DMS114 treated with DMSO at 0.1 percent for 48 hours (cell line): ENCODE data around the gene GPD1L.
"Not testable (repeated sequence)": the region's sequence is repeated elsewhere in the genome, so short reads cannot be mapped to it uniquely, and the experiment has no call there.

Experiments used
- DNase-seq: peaks from one replicate; lab custom pipeline; 2025; ENCODE audit not compliant: unreplicated experiment; lab: John Stamatoyannopoulos, UW

The GPD1L gene

DNA sequence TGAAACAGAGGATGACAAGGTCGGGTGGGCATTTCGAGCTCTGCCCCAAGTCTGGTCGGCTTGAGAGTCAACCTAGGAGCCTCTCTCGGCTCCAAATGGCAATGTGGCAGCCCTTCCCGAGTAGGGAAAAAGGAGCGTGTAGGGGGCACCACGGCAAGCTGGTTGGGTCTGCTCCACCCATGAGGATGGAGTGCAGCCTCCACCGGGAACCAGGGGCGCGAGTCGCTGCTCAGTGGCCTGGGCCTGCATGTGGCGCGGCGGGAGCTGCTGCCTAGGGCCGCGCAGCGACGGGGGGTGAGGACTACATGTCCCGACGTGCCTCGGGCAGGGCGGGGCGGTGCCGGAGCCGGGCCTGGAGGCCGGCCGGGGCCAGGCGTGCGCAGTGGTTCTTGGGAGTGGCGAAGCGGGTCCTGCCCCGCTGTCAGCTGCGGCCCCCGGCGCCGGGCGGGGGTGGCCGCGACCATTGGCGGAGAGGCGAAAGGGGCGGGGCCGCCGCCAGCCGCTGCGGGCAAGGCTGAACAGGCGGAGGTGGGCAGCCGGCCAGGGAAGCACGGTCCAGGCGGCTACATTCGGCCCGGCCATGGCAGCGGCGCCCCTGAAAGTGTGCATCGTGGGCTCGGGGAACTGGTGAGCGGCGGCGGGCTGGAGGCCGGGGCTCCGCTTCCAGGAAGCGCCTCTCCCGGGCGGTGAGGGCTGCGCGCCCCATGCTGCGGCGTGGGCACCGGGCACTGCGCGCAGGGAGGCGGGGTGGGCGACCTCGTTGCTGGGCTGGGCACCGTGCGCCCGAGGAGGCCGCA lies at the start of gene GPD1L:
Gene GPD1L, plus strand, starts transcription at position 489 of the 797 bp plus-strand sequence. Its CDS starts 92 bp downstream, at position 581.
- peak; percentile 73 for DNase-seq

DNA sequence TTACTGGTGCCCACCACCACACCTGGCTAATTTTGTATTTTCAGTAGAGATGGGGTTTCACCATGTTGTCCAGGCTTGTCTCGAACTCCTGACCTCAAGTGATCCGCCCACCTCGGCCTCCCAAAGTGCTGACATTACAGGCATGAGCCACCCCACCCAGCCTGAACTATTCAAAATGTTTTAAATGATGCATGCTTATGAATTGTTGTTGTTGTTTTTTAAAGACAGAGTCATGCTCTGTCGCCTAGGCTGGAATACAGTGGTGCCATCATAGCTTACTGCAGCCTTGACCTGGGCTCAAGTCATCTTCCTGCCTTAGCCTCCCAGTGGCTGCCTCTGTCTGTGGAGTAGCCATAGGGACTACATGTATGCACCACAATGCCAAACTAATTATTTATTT lies 48.0 kb upstream of the GPD1L start:
- not testable (repeated sequence) for DNase-seq

DNA sequence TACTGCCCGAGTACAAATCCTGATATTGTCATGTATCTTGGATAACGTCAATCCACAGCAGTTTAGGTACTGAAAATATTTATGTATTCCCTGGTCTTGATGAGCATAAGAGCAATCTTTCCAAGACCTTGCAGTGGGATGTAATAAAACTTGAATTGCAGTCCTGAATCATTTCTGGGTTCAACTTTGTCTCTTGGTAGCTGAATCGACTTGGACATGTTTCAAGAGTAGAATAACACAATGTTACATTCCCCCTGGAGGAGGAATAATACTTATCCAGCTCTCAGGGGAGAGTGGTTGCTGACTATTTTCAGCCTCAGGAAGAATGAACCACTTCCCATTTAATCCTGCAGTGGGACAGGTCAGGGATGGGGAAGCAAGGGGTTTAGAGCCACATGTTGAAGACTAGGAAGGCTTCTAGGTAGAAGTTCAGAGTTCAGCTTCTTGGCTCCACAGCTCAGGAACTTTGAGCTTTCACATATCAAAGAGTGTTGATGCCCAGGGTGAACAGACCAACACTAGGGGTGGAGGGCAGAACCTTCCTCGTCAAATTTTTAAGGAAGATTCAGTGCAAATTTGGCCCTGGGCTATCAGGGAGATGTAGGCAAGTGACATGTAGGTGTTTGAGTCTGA lies 43.4 kb upstream of the GPD1L start:
- no peak for DNase-seq

GRCh38 chr3:32066686-32067085 lies 39.7 kb upstream of the GPD1L start:
- DNase-seq: no peak

- DNase-seq: not testable (repeated sequence)
Measured at GRCh38 chr3:32074194-32074593, 32.2 kb upstream of the GPD1L start.

- DNase-seq: no peak
Measured at GRCh38 chr3:32076566-32076965, 29.9 kb upstream of the GPD1L start.

DNA sequence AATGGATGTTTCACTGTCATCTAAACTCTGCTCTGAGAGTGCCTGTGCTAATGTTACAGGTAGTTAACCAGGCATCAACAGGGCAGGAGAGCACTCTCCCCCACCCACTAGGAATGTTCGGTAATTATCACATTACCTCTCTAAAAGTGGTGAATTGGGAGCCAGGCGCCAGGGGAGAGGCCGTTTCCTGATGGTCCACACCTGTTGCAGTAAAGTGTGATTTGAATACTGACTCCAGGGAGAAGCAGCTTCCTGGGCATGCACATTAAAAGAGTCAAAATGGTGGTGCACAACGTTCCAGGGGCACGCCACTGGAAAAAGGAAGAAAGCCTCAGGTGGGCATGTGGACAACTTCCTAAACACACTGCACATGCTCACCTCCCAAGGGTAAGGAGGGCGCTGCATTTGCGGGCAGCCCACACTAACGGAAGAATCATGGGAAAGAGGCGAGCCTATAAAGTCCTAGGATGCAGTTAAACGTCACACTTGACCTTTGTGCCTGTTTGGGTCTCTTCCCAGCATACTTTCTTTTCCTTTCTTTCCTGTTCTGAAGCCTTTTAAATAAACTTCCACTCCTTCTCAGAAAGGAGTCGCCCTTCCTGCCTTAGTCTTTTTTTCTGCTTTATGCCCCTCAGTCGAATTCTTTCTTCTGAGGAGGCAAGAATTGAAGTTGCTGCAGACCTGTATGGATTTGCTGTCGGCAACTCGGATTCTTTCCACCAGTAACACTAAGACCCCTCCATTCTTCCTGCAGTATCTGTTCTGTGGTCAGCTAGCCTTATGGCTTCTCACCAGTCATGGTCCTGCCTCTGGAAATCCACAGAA lies 28.9 kb upstream of the GPD1L start:
- no peak for DNase-seq

GRCh38 chr3:32078085-32078634 lies 28.3 kb upstream of the GPD1L start:
- DNase-seq: no peak

DNA sequence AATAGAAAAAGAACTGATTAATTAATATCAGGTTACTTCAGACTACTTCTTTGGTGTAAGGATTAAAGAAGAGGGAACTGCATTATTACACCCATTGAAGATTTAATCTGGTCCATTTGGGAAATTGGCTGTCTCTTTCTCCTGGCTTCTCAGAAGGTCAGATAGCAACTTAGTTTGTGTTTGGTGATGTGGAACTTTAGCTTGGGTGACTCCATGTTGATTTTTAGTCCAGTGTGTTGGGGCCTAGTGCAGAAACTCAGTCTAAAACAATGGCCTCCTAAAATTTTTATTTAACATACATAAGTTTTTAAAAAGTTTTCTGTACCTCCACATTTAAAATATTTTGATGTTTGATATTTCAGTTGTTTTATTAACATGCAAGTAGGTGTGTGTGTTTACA lies 27.6 kb upstream of the GPD1L start:
- DNase-seq: no peak

DNA sequence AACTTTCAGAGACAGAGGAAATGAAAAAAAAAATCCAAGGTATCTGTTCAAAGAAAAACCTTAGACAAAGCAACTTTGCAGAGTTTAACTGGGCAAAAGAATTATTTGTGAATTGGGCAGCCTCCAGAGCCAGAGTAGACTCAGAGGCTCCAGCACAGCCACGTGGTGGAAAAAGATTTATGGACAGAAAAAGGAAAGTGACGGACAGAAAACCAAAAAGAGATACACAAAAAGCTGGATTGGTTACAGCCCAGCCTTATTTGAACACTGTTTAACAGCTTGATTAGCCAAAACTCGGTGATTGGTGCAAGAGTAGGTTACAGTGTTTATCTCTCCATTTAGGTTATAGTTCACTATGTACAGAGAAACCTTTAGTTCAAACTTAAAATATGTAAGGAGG lies 23.7 kb upstream of the GPD1L start:
- no peak for DNase-seq

DNA sequence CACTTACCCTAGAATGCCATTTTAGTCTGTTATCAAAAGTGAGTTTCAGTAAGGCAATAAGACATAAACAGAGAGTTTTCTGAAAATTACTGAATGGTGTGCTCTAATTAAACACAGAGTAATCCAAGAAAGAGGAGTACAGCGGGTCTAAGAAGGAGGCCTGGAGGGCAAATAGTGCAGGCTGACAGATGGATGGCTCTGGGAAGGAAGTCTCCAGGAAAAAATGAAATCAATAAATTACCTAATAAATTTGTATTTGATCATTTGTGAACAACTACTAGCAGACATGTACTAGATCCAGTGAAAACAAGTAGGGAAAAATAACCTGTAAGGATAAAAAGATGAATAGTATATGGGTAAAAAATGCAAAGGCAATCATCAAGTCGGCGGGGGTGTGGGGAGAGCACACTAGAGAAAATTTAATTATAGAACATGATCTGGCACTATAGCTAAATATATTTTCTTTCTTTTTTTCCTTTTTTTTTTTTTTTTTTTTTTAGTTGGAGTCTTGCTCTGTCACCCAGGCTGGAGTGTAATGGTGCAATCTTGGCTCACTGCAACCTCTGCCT lies 22.6 kb upstream of the GPD1L start:
- DNase-seq: no peak

DNA sequence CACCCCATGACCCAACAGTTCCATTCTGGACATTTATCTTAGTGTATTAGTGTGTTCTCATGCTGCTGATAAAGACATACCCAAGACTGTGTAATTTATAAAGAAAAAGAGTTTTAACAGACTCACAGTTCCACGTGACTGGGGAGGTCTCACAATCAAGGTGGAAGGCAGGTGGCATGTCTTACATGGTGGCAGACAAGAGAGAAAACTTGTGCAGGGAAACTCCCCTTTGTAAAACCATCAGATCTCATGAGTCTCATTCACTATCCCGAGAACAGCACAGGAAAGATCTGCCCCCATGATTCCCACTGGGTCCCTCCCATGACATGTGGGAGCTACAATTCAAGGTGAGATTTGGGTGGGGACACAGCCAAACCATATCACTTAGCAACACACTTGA lies 21.6 kb upstream of the GPD1L start:
- no peak for DNase-seq

- DNase-seq: no peak
Measured at GRCh38 chr3:32086464-32086863, 20.0 kb upstream of the GPD1L start.

- no peak for DNase-seq
Measured at GRCh38 chr3:32089476-32089875, 16.9 kb upstream of the GPD1L start.

DNA sequence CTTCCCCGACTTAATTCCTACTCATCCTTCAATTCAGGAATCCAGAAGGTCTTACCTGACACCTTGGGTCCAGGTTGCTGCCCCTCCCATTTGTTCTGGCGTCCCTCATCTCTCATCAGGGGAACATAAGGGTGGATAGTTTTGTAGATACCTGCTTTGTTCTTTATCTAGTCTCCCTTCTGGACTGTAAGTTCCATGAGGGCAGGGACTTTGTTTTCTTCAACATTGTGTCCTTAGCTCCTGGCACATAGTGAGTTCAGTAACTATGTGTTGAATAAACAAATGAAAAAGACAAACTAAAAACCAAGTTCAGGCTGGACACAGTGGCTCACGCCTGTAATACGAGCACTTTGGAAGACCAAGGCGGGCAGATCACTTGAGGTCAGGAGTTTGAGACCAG lies 13.2 kb upstream of the GPD1L start:
- no peak for DNase-seq

GRCh38 chr3:32095431-32095830 lies 11.0 kb upstream of the GPD1L start:
- DNase-seq: no peak

- DNase-seq: no peak
Measured at GRCh38 chr3:32097768-32098167, 8.7 kb upstream of the GPD1L start.

DNA sequence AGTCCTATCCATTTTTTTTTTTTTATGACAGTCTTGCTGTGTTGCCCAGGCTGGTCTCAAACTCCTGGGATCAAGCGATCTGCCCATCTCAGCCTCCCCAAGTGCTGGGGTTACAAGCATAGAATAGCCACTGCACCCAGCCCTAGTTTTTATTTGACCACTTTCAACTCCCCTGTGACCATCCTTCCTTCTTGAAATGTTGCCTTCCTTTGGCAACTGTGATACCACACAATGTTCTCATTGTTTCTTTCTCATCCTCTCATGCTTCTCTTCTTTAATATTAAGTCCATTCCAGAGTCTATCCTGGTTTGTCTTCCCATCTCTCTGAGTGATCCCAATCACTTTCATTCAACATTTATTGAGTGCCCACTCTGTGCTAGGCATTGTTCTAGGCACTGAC lies 7.9 kb upstream of the GPD1L start:
- no peak for DNase-seq

- no peak for DNase-seq
Measured at GRCh38 chr3:32100465-32100864, 6.0 kb upstream of the GPD1L start.

DNA sequence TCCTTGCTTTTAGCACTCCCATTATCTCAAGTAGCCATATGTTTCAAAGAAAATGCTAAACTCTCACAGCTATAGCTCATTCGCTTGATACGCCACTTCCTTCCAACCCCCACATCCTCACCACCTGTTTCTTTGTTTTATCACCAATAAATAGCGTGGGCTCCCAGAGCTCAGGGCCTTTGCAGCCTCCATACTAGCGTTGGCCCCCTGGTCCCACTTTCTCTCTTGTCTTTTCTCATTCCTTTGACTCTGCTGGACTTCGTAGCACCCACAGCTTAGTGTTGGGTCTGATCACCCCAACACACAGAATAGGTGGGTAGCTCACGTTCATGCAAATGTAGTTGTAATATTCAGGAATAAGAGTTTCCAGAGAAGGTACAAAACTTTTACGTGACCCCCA lies 4.1 kb upstream of the GPD1L start:
- no peak for DNase-seq

DNA sequence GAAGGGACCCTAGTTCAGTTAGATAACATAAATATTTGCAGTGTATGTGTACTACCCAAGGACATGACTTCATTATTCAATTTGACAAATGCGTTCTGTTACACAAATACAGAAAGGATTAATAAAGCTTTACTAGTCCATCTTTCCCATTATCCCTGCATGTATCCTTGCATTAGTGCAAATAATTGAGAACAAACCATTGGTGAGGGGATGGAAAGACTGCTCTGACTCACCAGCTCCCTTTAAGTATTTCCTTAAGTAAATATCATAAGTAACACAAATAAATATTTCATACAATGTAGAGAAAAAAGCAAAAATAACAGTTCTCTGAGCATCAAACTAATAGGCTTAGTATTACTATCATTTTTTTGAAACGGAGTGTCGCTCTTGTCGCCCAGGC lies 1.9 kb upstream of the GPD1L start:
- DNase-seq: no peak
